ENCODE results near the gene CLEC3A.
A peak's percentile ranks its signal among the peaks of the same experiment; 100 is the strongest.

Gene CLEC3A

GRCh38 chr16:78045865-78046581, 23.7 kb downstream of the CLEC3A start:
- no peaks in the 10 kb centered on the region for H3K36me3 ChIP-seq (ENCODE audit: control insufficient read depth in 2 of 2, insufficient read depth in 1 of 2, low read length in 2 of 2)
- TF ChIP-seq ZEB2 (tag by site-specific recombination; IDR thresholded peaks at IDR 0.05) (no peak), HIC1 (tag by site-specific recombination; IDR thresholded peaks at IDR 0.05) (peak; percentile 93), ZNF26 (tag by site-specific recombination; IDR thresholded peaks at IDR 0.05) (no peak), YY1 (tag by site-specific recombination; IDR thresholded peaks at IDR 0.05) (no peak), ZNF768 (tag by site-specific recombination; IDR thresholded peaks at IDR 0.05) (no peak), ZFP37 (tag by site-specific recombination; IDR thresholded peaks at IDR 0.05) (no peak), ZNF354C (tag by site-specific recombination; IDR thresholded peaks at IDR 0.05; ENCODE audit: borderline replicate concordance, low read depth) (no peak), ZNF514 (tag by site-specific recombination; IDR thresholded peaks at IDR 0.05) (no peak), REST (tag by site-specific recombination; IDR thresholded peaks at IDR 0.05) (peak; percentile 98), ZNF660 (tag by site-specific recombination; IDR thresholded peaks at IDR 0.05) (no peak), ZBTB49 (tag by site-specific recombination; IDR thresholded peaks at IDR 0.05; ENCODE audit: low read depth) (no peak), ZNF138 (tag by site-specific recombination; IDR thresholded peaks at IDR 0.05; ENCODE audit: borderline replicate concordance) (no peak), ZBTB6 (tag by site-specific recombination; IDR thresholded peaks at IDR 0.05) (no peak), ZNF561 (tag by site-specific recombination; IDR thresholded peaks at IDR 0.05; ENCODE audit: borderline replicate concordance) (peak; percentile 70; the same call in 1 of the 2 replicates), ZNF626 (tag by site-specific recombination; IDR thresholded peaks at IDR 0.05) (no peak), ZNF580 (tag by site-specific recombination; IDR thresholded peaks at IDR 0.05) (no peak), ZNF473 (tag by site-specific recombination; IDR thresholded peaks at IDR 0.05) (no peak), ZNF513 (tag by site-specific recombination; IDR thresholded peaks at IDR 0.05) (no peak), ZNF423 (tag by site-specific recombination; IDR thresholded peaks at IDR 0.05) (no peak), ZNF571 (tag by site-specific recombination; IDR thresholded peaks at IDR 0.05) (no peak), HOXD13 (CRISPR knock-in tag; IDR thresholded peaks at IDR 0.05; ENCODE audit: borderline replicate concordance) (peak; percentile 69; the same call in 1 of the 2 replicates), ZNF639 (tag by site-specific recombination; IDR thresholded peaks at IDR 0.05) (no peak), ZNF23 (tag by site-specific recombination; IDR thresholded peaks at IDR 0.05; ENCODE audit: borderline replicate concordance) (no peak)

More at GRCh38 chr16:78045865-78046581, 23.7 kb downstream of the CLEC3A start:
- Histone ChIP-seq H3K4me1 (ENCODE audit: control insufficient read depth, insufficient read depth, low read length) (no peaks in the 10 kb centered on the region; the same call in 1 of the 2 replicates), H3K4me3 (ENCODE audit: low read depth, low read length) (no peak overlapping the region), H3K9me3 (ENCODE audit: control insufficient read depth, insufficient read depth, low read depth, low read length) (no peaks in the 10 kb centered on the region), H3K27ac (ENCODE audit: extremely low read depth, low read depth, low read length) (no peak overlapping the region)
- POLR2A ChIA-PET: no interaction called here
- CTCF ChIA-PET: interaction anchor here (0.5 kb wide), 1 partner anchor 50 kb away, joined by 8 read pairs; no protein-coding TSS in a partner anchor
